Measurements from ENCODE around the gene VAX1. TPM values are rescaled to one million over a fixed set of nuclear protein-coding genes. Genes with fewer than 3 reads are reported as not detected.
A peak's percentile ranks its signal among the peaks of the same experiment; 100 is the strongest.

The VAX1 gene
- total RNA-seq, 1 experiment from 2014 or later: not detected

DNA sequence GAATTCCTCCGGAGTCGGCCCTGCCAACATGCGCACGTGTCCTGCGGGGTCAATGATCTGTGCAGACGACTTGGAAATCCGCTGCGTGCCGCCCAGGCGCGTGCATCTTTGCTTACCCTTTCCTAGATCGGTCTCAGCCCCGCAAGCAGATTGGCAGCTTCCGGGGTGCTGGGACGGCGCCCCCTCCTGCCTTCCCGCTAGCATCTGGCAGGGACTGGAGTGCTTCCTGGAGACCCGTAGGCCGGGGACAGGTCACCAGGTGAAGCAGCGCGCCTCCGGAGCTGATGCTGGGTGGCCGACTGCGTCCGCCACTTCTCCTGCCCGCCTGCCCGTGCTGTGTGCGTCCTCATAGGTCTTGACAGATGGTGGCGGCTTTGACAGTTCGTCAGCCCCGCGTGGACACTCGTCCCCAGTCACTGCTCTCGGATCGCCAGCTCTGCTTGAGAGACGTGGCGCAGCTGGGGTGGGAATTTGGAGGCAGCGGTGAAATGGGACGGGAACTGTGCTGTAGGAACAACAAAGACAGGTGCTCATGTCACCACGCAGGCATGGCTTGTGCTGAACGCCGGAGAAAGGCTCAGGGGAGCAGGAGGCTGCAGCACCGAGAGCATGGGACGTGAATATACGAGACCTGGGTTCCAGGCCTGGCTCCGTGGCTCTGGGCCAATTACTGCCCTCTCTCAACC lies 37.3 kb upstream of the VAX1 start:
- H3K79me1 ChIP-seq (ENCODE audit: insufficient read depth, low read depth, low read length, poor library complexity, severe bottlenecking): no peaks in the 10 kb centered on the region
- no peak overlapping the region for H2BK15ac ChIP-seq (ENCODE audit: low read depth, low read length)
- H2BK120ac ChIP-seq (ENCODE audit: low read depth, low read length, poor library complexity, severe bottlenecking): no peak overlapping the region
- H2BK5ac ChIP-seq (ENCODE audit: insufficient read length, low read length): no peak overlapping the region
- whole genome bisulfite sequencing (ENCODE audit: extremely low coverage, insufficient read length, low lambda C conversion rate): no CpG with 5 or more reads among the region's 46 CpGs
- peak; percentile 42 for DNase-seq
- no peaks in the 10 kb centered on the region for H3K9me3 Mint-ChIP-seq
- peaks cover 95% of the 10 kb centered on the region for H3K27me3 Mint-ChIP-seq (ENCODE audit: low read depth)
- H3K79me2 ChIP-seq (ENCODE audit: insufficient read depth, low read length): no peaks in the 10 kb centered on the region
- no peak overlapping the region for H2BK20ac ChIP-seq (ENCODE audit: low read depth, low read length, poor library complexity, severe bottlenecking)
- no peaks in the 10 kb centered on the region for H3K4me1 ChIP-seq (ENCODE audit: insufficient read depth, low read length)
- no peak overlapping the region for H4K8ac ChIP-seq (replicated peaks; ENCODE audit: insufficient read length, low read depth, low read length)
- H3K18ac ChIP-seq (ENCODE audit: insufficient read length, low read depth, low read length): no peak overlapping the region
- no peak overlapping the region for H4K91ac ChIP-seq (ENCODE audit: insufficient read length, low read depth, low read length)
- H3K27ac Mint-ChIP-seq: no peak overlapping the region
- no peaks in the 10 kb centered on the region for H4K20me1 ChIP-seq (ENCODE audit: control insufficient read depth, insufficient read depth, insufficient read length)
- H3T11ph ChIP-seq (ENCODE audit: low read length): no peak overlapping the region
- TF ChIP-seq, protein P1, sequence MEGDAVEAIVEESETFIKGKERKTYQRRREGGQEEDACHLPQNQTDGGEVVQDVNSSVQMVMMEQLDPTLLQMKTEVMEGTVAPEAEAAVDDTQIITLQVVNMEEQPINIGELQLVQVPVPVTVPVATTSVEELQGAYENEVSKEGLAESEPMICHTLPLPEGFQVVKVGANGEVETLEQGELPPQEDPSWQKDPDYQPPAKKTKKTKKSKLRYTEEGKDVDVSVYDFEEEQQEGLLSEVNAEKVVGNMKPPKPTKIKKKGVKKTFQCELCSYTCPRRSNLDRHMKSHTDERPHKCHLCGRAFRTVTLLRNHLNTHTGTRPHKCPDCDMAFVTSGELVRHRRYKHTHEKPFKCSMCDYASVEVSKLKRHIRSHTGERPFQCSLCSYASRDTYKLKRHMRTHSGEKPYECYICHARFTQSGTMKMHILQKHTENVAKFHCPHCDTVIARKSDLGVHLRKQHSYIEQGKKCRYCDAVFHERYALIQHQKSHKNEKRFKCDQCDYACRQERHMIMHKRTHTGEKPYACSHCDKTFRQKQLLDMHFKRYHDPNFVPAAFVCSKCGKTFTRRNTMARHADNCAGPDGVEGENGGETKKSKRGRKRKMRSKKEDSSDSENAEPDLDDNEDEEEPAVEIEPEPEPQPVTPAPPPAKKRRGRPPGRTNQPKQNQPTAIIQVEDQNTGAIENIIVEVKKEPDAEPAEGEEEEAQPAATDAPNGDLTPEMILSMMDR (conservative IDR thresholded peaks at IDR 0.05): no peak
- no peak overlapping the region for H2BK12ac ChIP-seq (ENCODE audit: insufficient read length, low read depth, low read length)
- H3K9ac ChIP-seq (ENCODE audit: extremely low read depth, insufficient read length, low read length): no peak overlapping the region
- peaks cover 37% of the 10 kb centered on the region for H3K27me3 ChIP-seq (ENCODE audit: insufficient read depth, low read length)
- H4K5ac ChIP-seq (ENCODE audit: insufficient read length, low read depth, low read length): no peak overlapping the region
- peak overlapping the region; percentile 74 to 84 for H3K4me3 Mint-ChIP-seq
- H2AK5ac ChIP-seq (ENCODE audit: insufficient read length, low read length): no peak overlapping the region
- no peak overlapping the region for H3K56ac ChIP-seq (ENCODE audit: insufficient read length, low read depth, low read length)
- no peak overlapping the region for H3K4ac ChIP-seq (ENCODE audit: low read depth, low read length)
- no peak overlapping the region for H3K27ac ChIP-seq (ENCODE audit: insufficient read length, low read depth, low read length)
- H3K4me1 Mint-ChIP-seq: peaks cover 19 to 21% of the 10 kb centered on the region in 2 experiments
- no peaks in the 10 kb centered on the region for H3K36me3 Mint-ChIP-seq (ENCODE audit: insufficient read depth in 1 of 3, low read depth in 3 of 3)
- H3K14ac ChIP-seq (ENCODE audit: insufficient read depth, low read length): no peak overlapping the region
- H3K9me3 ChIP-seq (ENCODE audit: control insufficient read depth, low read depth, low read length): no peaks in the 10 kb centered on the region
- H3K23me2 ChIP-seq (ENCODE audit: insufficient read length, low read depth, low read length, poor library complexity, severe bottlenecking): peaks cover 10% of the 10 kb centered on the region
- H3K23ac ChIP-seq (ENCODE audit: insufficient read length, low read depth, low read length): no peak overlapping the region
- no peak overlapping the region for H2AFZ ChIP-seq (ENCODE audit: low read length)
- H3K4me2 ChIP-seq (ENCODE audit: insufficient read depth, insufficient read length, low read length): peak overlapping the region; percentile 67
